22Rv1 (cell line): Measurements from ENCODE around the gene FAM3C.

Experiments used
- ZFX ChIP-seq: fragments of 450-650 bp; IDR thresholded peaks from 2 replicates; pipeline ENCODE4 v1.6.1; 2017; ENCODE audit warnings: antibody characterized with exemption, borderline replicate concordance
- TF ChIP-seq, protein P1 (sequence below): fragments of 450-650 bp; IDR thresholded peaks from 2 replicates; pipeline ENCODE4 v1.5.1; 2017; ENCODE audit warnings: mild to moderate bottlenecking

GRCh38 chr7:121390617-121391016 lies 5.5 kb downstream of the FAM3C start:
- TF ChIP-seq ZFX = no peak
- TF ChIP-seq, protein P1, sequence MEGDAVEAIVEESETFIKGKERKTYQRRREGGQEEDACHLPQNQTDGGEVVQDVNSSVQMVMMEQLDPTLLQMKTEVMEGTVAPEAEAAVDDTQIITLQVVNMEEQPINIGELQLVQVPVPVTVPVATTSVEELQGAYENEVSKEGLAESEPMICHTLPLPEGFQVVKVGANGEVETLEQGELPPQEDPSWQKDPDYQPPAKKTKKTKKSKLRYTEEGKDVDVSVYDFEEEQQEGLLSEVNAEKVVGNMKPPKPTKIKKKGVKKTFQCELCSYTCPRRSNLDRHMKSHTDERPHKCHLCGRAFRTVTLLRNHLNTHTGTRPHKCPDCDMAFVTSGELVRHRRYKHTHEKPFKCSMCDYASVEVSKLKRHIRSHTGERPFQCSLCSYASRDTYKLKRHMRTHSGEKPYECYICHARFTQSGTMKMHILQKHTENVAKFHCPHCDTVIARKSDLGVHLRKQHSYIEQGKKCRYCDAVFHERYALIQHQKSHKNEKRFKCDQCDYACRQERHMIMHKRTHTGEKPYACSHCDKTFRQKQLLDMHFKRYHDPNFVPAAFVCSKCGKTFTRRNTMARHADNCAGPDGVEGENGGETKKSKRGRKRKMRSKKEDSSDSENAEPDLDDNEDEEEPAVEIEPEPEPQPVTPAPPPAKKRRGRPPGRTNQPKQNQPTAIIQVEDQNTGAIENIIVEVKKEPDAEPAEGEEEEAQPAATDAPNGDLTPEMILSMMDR = no peak
